Measurements from ENCODE around the gene TMEM258. TPM values are rescaled to one million over a fixed set of nuclear protein-coding genes. Genes with fewer than 3 reads are reported as not detected.

The TMEM258 gene
- total RNA-seq, 2 experiments from 2014 or later: 192 to 196 TPM

- Mint-ChIP-seq H3K27me3 (peaks cover 4% of the 10 kb centered on the region), H3K4me3 (no peak overlapping the region), H3K4me1 (peaks cover 20% of the 10 kb centered on the region), H3K27ac (no peak overlapping the region), H3K9me3 (no peaks in the 10 kb centered on the region), H3K36me3 (ENCODE audit: low read depth) (no peaks in the 10 kb centered on the region)
- CTCF ChIA-PET: interaction anchor here (0.9 to 1.4 kb wide), 4 partner anchors 11 to 46 kb away, joined by 3 to 5 read pairs (median 4); no protein-coding TSS in a partner anchor
- DNase-seq: no peak
- POLR2A ChIA-PET: interaction anchor here (7.1 kb wide), 1 partner anchor 13 kb away, joined by 52 read pairs; the partner anchor contains the start of genes FEN1 and TMEM258
Measured at GRCh38 chr11:61778920-61779650, 13.3 kb downstream of the TMEM258 start.

- H3K4me3 Mint-ChIP-seq: no peak overlapping the region
Measured at GRCh38 chr11:61778357-61778886, 14.0 kb downstream of the TMEM258 start.

GRCh38 chr11:61777234-61778090 is 14.9 kb downstream of the TMEM258 start:
- ChIA-PET CTCF (interaction anchor here (0.7 to 1.4 kb wide), 4 partner anchors 17 to 31 kb away, joined by 3 to 4 read pairs (median 4); no protein-coding TSS in a partner anchor), POLR2A (interaction anchor here (7.1 kb wide), 1 partner anchor 15 kb away, joined by 52 read pairs; the partner anchor contains the start of genes FEN1 and TMEM258)
- Mint-ChIP-seq H3K4me3 (no peak overlapping the region), H3K4me1 (peaks cover 28% of the 10 kb centered on the region), H3K27ac (no peak overlapping the region), H3K36me3 (ENCODE audit: low read depth) (no peaks in the 10 kb centered on the region), H3K9me3 (no peaks in the 10 kb centered on the region), H3K27me3 (peaks cover 4% of the 10 kb centered on the region)
- peak; percentile 66 for DNase-seq

More at GRCh38 chr11:61778357-61778886, 14.0 kb downstream of the TMEM258 start:
- Mint-ChIP-seq H3K27ac (no peak overlapping the region), H3K36me3 (ENCODE audit: low read depth) (no peaks in the 10 kb centered on the region), H3K27me3 (peaks cover 4% of the 10 kb centered on the region), H3K4me1 (peaks cover 20% of the 10 kb centered on the region), H3K9me3 (no peaks in the 10 kb centered on the region)
- ChIA-PET POLR2A (interaction anchor here (7.1 kb wide), 1 partner anchor 14 kb away, joined by 52 read pairs; the partner anchor contains the start of genes FEN1 and TMEM258), CTCF (interaction anchor here (1.3 to 1.4 kb wide), 3 partner anchors 12 to 31 kb away, joined by 3 to 4 read pairs (median 4); no protein-coding TSS in a partner anchor)
- DNase-seq: no peak

DNA sequence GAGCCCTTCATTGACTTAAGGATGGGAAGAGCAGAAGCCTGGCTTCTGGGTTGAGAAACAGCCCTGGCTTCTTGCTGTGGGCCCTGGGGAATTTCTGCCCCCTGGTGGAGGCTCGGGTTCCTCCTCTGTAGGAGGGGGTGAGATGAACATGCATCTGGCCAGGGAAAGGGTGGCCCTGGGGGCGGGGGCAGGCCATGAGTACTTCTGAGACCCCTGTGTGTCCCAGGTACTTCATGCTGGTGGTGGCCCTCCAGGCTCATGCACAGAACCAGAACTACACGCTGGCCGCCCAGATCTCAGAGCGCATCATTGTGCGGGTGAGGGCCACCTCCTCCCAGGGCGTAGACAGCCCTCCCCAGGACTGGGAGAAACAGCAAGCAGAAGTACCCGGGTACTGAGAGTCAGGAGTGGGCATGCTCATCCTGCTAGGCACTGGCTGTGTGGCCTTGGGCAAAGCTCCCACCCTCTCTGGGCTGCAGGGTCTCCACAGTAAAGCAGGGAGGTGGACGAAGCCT is 15.8 kb downstream of the TMEM258 start:
- Mint-ChIP-seq H3K9me3 (no peaks in the 10 kb centered on the region), H3K4me1 (peaks cover 34% of the 10 kb centered on the region)
- CTCF ChIA-PET: interaction anchor here (0.7 to 1.7 kb wide), 3 partner anchors 23 to 30 kb away, joined by 3 to 8 read pairs (median 4); no protein-coding TSS in a partner anchor

GRCh38 chr11:61775606-61776554 is 16.5 kb downstream of the TMEM258 start:
- no peak for DNase-seq
- POLR2A ChIA-PET: interaction anchor here (1.2 kb wide), 1 partner anchor 17 kb away, joined by 6 read pairs; the partner anchor contains the start of genes FEN1 and TMEM258
- CTCF ChIA-PET: interaction anchor here (1.0 to 1.7 kb wide), 5 partner anchors 22 to 92 kb away, joined by 3 to 8 read pairs (median 4); no protein-coding TSS in a partner anchor
- H3K4me1 Mint-ChIP-seq: peaks cover 41% of the 10 kb centered on the region
- no peak overlapping the region for H3K27ac Mint-ChIP-seq
- H3K27me3 Mint-ChIP-seq: peaks cover 4% of the 10 kb centered on the region
- H3K36me3 Mint-ChIP-seq (ENCODE audit: low read depth): no peaks in the 10 kb centered on the region
- H3K9me3 Mint-ChIP-seq: no peaks in the 10 kb centered on the region
- no peak overlapping the region for H3K4me3 Mint-ChIP-seq

More for the DNA sequence above, 15.8 kb downstream of the TMEM258 start:
- peaks cover 4% of the 10 kb centered on the region for H3K27me3 Mint-ChIP-seq
- DNase-seq: peak; percentile 77
- no peaks in the 10 kb centered on the region for H3K36me3 Mint-ChIP-seq (ENCODE audit: low read depth)
- no peak overlapping the region for H3K4me3 Mint-ChIP-seq
- H3K27ac Mint-ChIP-seq: no peak overlapping the region
- POLR2A ChIA-PET: interaction anchor here (7.1 kb wide), 1 partner anchor 16 kb away, joined by 52 read pairs; the partner anchor contains the start of genes FEN1 and TMEM258

GRCh38 chr11:61775106-61775505 is 17.3 kb downstream of the TMEM258 start:
- POLR2A ChIA-PET: interaction anchor here (1.2 kb wide), 1 partner anchor 18 kb away, joined by 6 read pairs; the partner anchor contains the start of genes FEN1 and TMEM258
- H3K36me3 Mint-ChIP-seq (ENCODE audit: low read depth): no peaks in the 10 kb centered on the region
- DNase-seq: no peak
- H3K27me3 Mint-ChIP-seq: peaks cover 4% of the 10 kb centered on the region
- H3K4me1 Mint-ChIP-seq: peaks cover 42% of the 10 kb centered on the region
- no peak overlapping the region for H3K4me3 Mint-ChIP-seq
- no peaks in the 10 kb centered on the region for H3K9me3 Mint-ChIP-seq
- CTCF ChIA-PET: interaction anchor here (1.0 to 1.7 kb wide), 4 partner anchors 22 to 91 kb away, joined by 3 to 8 read pairs (median 5); no protein-coding TSS in a partner anchor
- H3K27ac Mint-ChIP-seq: no peak overlapping the region

DNA sequence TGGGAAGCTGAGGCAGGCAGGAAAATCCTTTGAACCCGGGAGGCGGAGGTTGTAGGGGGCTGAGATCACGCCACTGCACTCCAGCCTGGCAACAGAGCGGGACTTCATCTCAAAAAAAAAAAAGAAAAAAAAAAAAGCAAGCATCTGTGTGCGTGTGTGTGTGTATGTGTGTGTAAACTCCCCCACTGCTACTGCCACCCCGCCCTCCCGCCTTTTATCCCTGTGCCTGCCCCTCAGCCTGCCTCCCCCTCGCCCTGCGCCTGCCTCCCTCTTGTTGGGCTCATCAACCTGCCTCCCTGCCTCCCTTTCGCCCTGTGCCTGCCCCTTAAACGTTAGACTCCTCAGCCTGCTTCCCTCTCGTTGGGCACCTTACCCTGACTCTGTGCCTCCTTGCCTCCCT is 18.0 kb downstream of the TMEM258 start:
- Mint-ChIP-seq H3K27ac (no peak overlapping the region), H3K9me3 (no peaks in the 10 kb centered on the region), H3K36me3 (ENCODE audit: low read depth) (no peaks in the 10 kb centered on the region), H3K4me3 (no peak overlapping the region), H3K4me1 (peaks cover 42% of the 10 kb centered on the region), H3K27me3 (peaks cover 4% of the 10 kb centered on the region)
- no peak for DNase-seq
- POLR2A ChIA-PET: no interaction called here
- CTCF ChIA-PET: interaction anchor here (0.7 kb wide), 1 partner anchor 304 kb away, joined by 3 read pairs; no protein-coding TSS in a partner anchor

- DNase-seq: no peak
- ChIA-PET POLR2A (no interaction called here), CTCF (interaction anchor here (0.7 kb wide), 1 partner anchor 304 kb away, joined by 3 read pairs; no protein-coding TSS in a partner anchor)
- no peak overlapping the region for H3K27ac Mint-ChIP-seq
- H3K9me3 Mint-ChIP-seq: no peaks in the 10 kb centered on the region
- no peak overlapping the region for H3K4me3 Mint-ChIP-seq
- H3K36me3 Mint-ChIP-seq (ENCODE audit: low read depth): no peaks in the 10 kb centered on the region
- H3K27me3 Mint-ChIP-seq: peaks cover 4% of the 10 kb centered on the region
- peaks cover 42% of the 10 kb centered on the region for H3K4me1 Mint-ChIP-seq
Measured at GRCh38 chr11:61773809-61774208, 18.6 kb downstream of the TMEM258 start.

DNA sequence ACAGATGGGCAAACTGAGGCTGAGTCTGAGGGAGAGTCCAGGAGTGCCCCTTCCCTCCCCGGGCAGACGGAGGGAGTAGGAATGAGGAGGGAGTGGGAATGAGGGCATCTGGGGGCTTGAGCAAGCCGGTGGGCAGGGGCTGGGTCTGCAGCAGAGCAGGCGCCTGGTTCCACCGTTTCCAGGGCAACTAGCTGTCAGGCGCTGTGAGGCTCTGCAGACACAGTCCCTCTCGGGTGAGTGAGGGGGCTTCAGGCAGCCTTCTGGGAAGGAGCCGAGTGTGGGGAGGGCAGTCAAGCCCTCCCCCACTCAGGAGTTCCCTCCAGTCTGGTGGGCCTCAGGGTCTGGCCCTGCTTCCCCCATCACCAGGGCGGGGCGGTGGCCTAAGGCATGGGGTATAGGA is 19.0 kb downstream of the TMEM258 start:
- Mint-ChIP-seq H3K27ac (peak overlapping the region; percentile 58), H3K27me3 (peaks cover 4% of the 10 kb centered on the region), H3K4me1 (peaks cover 42% of the 10 kb centered on the region), H3K4me3 (no peak overlapping the region), H3K9me3 (no peaks in the 10 kb centered on the region), H3K36me3 (ENCODE audit: low read depth) (no peaks in the 10 kb centered on the region)
- ChIA-PET CTCF (interaction anchor here (1.3 kb wide), 1 partner anchor 24 kb away, joined by 4 read pairs; no protein-coding TSS in a partner anchor), POLR2A (interaction anchor here (0.7 kb wide), 1 partner anchor 17 kb away, joined by 4 read pairs; no protein-coding TSS in a partner anchor)
- DNase-seq: no peak

GRCh38 chr11:61771985-61772455 is 20.4 kb downstream of the TMEM258 start:
- CTCF ChIA-PET: interaction anchor here (1.0 to 1.3 kb wide), 2 partner anchors 23 to 26 kb away, joined by 4 to 6 read pairs; no protein-coding TSS in a partner anchor
- POLR2A ChIA-PET: interaction anchor here (0.9 to 1.8 kb wide), 3 partner anchors 8 to 21 kb away, joined by 3 to 9 read pairs (median 3); partner anchors contain the start of genes FEN1 and TMEM258
- Mint-ChIP-seq H3K27me3 (no peaks in the 10 kb centered on the region), H3K36me3 (ENCODE audit: low read depth) (no peaks in the 10 kb centered on the region), H3K27ac (peak overlapping the region; percentile 69), H3K4me1 (peaks cover 37% of the 10 kb centered on the region), H3K4me3 (no peak overlapping the region), H3K9me3 (no peaks in the 10 kb centered on the region)
- no peak for DNase-seq

All from activated CD4-positive, alpha-beta memory T cell treated with anti-CD3 and anti-CD28 coated beads, Interleukin-2, amount 10 ng/mL, durations not matched to agents 7 days and 5 days (primary cell).